ENCODE results near the gene C6orf132. TPM values are rescaled to one million over a fixed set of nuclear protein-coding genes. Genes with fewer than 3 reads are reported as not detected.
A peak's percentile ranks its signal among the peaks of the same experiment; 100 is the strongest.

Gene C6orf132
- total RNA-seq, 1 donor: 2.9 TPM

DNA sequence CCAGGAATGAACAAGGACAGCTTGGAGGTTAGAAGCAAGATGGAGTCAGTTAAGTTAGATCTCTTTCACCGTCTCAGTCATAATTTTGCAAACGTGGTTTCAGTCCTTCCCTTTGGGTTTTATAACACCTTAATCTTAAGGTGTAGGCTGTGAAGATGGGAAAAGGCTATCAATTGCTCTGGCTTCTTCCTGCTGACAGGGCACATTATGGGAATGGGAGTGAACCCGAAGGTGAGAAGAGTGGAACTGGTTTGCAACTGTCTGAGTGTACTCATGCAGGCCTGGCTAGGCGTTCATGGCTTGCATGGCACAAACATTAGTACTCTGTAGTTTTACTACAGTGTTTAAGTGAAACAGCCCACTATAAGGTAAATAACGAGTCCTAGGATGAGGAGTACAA lies 82.7 kb downstream of the C6orf132 start:
- Histone ChIP-seq H3K27me3 (ENCODE audit: insufficient read depth, low read length) (no peaks in the 10 kb centered on the region), H3K27ac (ENCODE audit: low read depth, low read length) (no peak overlapping the region), H3K4me3 (ENCODE audit: insufficient read depth, low read length) (no peak overlapping the region), H3K4me1 (ENCODE audit: insufficient read depth, low read length) (no peaks in the 10 kb centered on the region), H3K36me3 (ENCODE audit: insufficient read depth, low read length) (peaks cover 39% of the 10 kb centered on the region), H3K4me2 (ENCODE audit: insufficient read depth, low read length) (no peak overlapping the region), H2AFZ (ENCODE audit: low read length) (no peak overlapping the region), H3K79me2 (ENCODE audit: insufficient read depth, low read length) (no peaks in the 10 kb centered on the region), H4K20me1 (ENCODE audit: insufficient read depth, low read length) (no peaks in the 10 kb centered on the region), H3K9me3 (ENCODE audit: low read depth, low read length) (no peaks in the 10 kb centered on the region)
- TF ChIP-seq, protein P1, sequence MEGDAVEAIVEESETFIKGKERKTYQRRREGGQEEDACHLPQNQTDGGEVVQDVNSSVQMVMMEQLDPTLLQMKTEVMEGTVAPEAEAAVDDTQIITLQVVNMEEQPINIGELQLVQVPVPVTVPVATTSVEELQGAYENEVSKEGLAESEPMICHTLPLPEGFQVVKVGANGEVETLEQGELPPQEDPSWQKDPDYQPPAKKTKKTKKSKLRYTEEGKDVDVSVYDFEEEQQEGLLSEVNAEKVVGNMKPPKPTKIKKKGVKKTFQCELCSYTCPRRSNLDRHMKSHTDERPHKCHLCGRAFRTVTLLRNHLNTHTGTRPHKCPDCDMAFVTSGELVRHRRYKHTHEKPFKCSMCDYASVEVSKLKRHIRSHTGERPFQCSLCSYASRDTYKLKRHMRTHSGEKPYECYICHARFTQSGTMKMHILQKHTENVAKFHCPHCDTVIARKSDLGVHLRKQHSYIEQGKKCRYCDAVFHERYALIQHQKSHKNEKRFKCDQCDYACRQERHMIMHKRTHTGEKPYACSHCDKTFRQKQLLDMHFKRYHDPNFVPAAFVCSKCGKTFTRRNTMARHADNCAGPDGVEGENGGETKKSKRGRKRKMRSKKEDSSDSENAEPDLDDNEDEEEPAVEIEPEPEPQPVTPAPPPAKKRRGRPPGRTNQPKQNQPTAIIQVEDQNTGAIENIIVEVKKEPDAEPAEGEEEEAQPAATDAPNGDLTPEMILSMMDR (IDR thresholded peaks at IDR 0.05; ENCODE audit: extremely low read depth, low read depth, low read length): no peak
- DNase-seq (ENCODE audit: insufficient read length, low spot score, missing footprints): no peak

DNA sequence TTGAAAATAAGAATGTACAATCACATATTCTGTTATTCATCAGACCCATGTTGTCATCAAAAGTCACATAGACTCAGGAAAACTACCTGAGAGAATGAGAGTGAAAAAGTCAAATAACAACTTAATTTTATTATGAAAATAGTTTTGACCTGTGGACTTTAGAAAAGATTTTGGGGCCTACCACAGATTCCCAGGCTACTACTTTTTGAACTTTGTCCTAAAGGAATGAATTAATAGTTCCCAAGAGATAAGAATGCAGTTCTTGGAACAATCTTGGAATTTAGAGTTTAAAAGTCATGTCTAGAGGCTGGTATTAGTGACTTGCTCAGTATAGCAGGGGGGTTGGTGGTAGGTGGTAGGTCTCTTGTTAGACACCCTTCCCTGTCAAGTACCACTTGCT lies 88.8 kb downstream of the C6orf132 start:
- Histone ChIP-seq H3K4me2 (ENCODE audit: insufficient read depth, low read length) (no peak overlapping the region), H3K4me3 (ENCODE audit: insufficient read depth, low read length) (no peak overlapping the region), H3K4me1 (ENCODE audit: insufficient read depth, low read length) (peaks cover 10% of the 10 kb centered on the region), H3K79me2 (ENCODE audit: insufficient read depth, low read length) (peaks cover 12% of the 10 kb centered on the region), H3K27me3 (ENCODE audit: insufficient read depth, low read length) (no peaks in the 10 kb centered on the region), H3K27ac (ENCODE audit: low read depth, low read length) (no peak overlapping the region), H4K20me1 (ENCODE audit: insufficient read depth, low read length) (no peaks in the 10 kb centered on the region), H3K9me3 (ENCODE audit: low read depth, low read length) (no peaks in the 10 kb centered on the region), H2AFZ (ENCODE audit: low read length) (no peak overlapping the region), H3K36me3 (ENCODE audit: insufficient read depth, low read length) (peaks cover 35% of the 10 kb centered on the region)
- DNase-seq (ENCODE audit: insufficient read length, low spot score, missing footprints): no peak
- TF ChIP-seq, protein P1 (IDR thresholded peaks at IDR 0.05; ENCODE audit: extremely low read depth, low read depth, low read length): no peak

DNA sequence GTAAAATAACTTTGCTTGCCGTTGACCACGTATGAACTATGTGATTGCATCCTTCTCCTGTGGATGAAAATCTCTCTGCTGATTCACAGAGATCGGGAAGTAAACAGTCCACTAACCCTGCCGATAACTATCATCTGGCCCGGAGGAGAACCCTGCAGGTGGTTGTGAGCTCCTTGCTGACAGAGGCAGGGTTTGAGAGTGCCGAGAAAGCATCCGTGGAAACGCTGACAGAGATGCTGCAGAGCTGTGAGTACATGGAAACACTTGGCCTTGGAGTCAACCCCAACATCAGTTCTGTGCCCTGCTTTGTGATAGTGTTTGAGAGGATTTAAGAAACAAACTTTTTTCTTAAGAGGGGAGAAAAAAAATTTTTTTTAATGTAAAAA lies 91.2 kb downstream of the C6orf132 start:
- H3K36me3 ChIP-seq (ENCODE audit: insufficient read depth, low read length): peaks cover 22% of the 10 kb centered on the region
- H2AFZ ChIP-seq (ENCODE audit: low read length): peak overlapping the region; percentile 36
- H3K27me3 ChIP-seq (ENCODE audit: insufficient read depth, low read length): peaks cover 15% of the 10 kb centered on the region
- TF ChIP-seq, protein P1 (IDR thresholded peaks at IDR 0.05; ENCODE audit: extremely low read depth, low read depth, low read length): no peak
- H3K4me2 ChIP-seq (ENCODE audit: insufficient read depth, low read length): peak overlapping the region; percentile 84
- H3K9me3 ChIP-seq (ENCODE audit: low read depth, low read length): no peaks in the 10 kb centered on the region
- H3K27ac ChIP-seq (ENCODE audit: low read depth, low read length): peak overlapping the region; percentile 96
- H3K79me2 ChIP-seq (ENCODE audit: insufficient read depth, low read length): peaks cover 12% of the 10 kb centered on the region
- no peaks in the 10 kb centered on the region for H4K20me1 ChIP-seq (ENCODE audit: insufficient read depth, low read length)
- peaks cover 15% of the 10 kb centered on the region for H3K4me1 ChIP-seq (ENCODE audit: insufficient read depth, low read length)
- no peak for DNase-seq (ENCODE audit: insufficient read length, low spot score, missing footprints)
- peak overlapping the region; percentile 99 for H3K4me3 ChIP-seq (ENCODE audit: insufficient read depth, low read length)

Other genes starting within 250 kb of the C6orf132 start
- 3.6 and 3.8 TPM in 2 replicates for gene USP49, start 247.2 kb downstream of the C6orf132 start, total RNA-seq
- 27.4 and 30.8 TPM in 2 replicates for gene MED20, start 221.5 kb downstream of the C6orf132 start, total RNA-seq
- 11.6 and 11.8 TPM in 2 replicates for gene BYSL, start 221.1 kb downstream of the C6orf132 start, total RNA-seq
- 17.7 and 21.0 TPM in 2 replicates for gene CCND3, start 200.8 kb downstream of the C6orf132 start, total RNA-seq
- gene TAF8, start 92.1 kb downstream of the C6orf132 start, total RNA-seq: 16.3 and 16.5 TPM in 2 replicates
- not detected in 2 replicates for gene GUCA1A, start 30.7 kb upstream of the C6orf132 start, total RNA-seq
- gene GUCA1B, start 52.3 kb upstream of the C6orf132 start, total RNA-seq: 0.72 TPM in 1 of 2 replicates, not detected in the other
- 46.9 and 52.5 TPM in 2 replicates for gene MRPS10, start 75.2 kb upstream of the C6orf132 start, total RNA-seq